ENCODE measurements around the gene RPRM.

The RPRM gene

DNA sequence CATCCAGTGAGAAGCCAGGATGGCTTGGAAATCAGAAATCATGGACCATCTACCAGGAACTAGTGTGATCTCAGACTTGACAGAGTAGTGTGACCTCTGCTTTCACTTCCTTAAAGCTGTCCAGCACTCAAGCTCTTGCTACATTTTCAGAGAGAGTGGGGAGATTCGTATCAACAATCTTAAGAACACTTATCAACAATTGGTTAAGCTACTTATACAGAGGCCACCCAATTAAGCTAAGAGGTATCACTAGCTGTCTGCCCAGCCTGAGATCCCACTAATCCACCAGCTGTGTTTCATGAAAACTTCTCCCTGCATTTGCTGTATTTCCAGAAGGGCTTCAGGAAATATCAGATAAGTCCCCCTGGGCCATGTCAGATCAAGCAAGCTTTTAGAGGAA is 4.2 kb downstream of the RPRM start:
- no peaks in the 10 kb centered on the region for H3K36me3 ChIP-seq (replicated peaks in 1 of 2; ENCODE audit: control insufficient read depth in 2 of 2, insufficient read depth in 2 of 2, low read length in 2 of 2)
- DNase-seq (ENCODE audit: low spot score) = no peak
- H3K27ac ChIP-seq (replicated peaks; ENCODE audit: low read length) = no peak overlapping the region
- no peak overlapping the region for H2BK15ac ChIP-seq (ENCODE audit: low read length)
- no peak overlapping the region for H2BK12ac ChIP-seq (ENCODE audit: low read length)
- peaks cover 8 to 11% of the 10 kb centered on the region in 2 donors for H3K4me1 ChIP-seq (ENCODE audit: control insufficient read depth in 2 of 2, insufficient read depth in 1 of 2, low read depth in 1 of 2, low read length in 2 of 2)
- no peaks in the 10 kb centered on the region for H3K79me1 ChIP-seq (ENCODE audit: low read depth, low read length)
- no CpG with 5 or more reads among the region's 1 CpG for WGBS, 2 donors (ENCODE audit: extremely low coverage in 2 of 2, insufficient read length in 2 of 2, insufficient replicate concordance in 1 of 2)
- H3K4me2 ChIP-seq (ENCODE audit: insufficient read depth, low read length, poor library complexity, severe bottlenecking) = no peak overlapping the region
- no peak overlapping the region for H3K4ac ChIP-seq (ENCODE audit: low read length)
- no peaks in the 10 kb centered on the region for H3K9me3 ChIP-seq (replicated peaks in 1 of 2; ENCODE audit: control insufficient read depth in 2 of 2, insufficient read depth in 1 of 2, low read depth in 1 of 2, low read length in 2 of 2)
- no peak overlapping the region for H3K14ac ChIP-seq (ENCODE audit: low read length)
- no peak overlapping the region for H3K23ac ChIP-seq (ENCODE audit: low read depth, low read length, poor library complexity)
- H2AFZ ChIP-seq (ENCODE audit: low read length) = no peak overlapping the region
- no peak overlapping the region for H4K8ac ChIP-seq (ENCODE audit: low read depth, low read length)
- peaks cover 0 to 45% (median 14%) of the 10 kb centered on the region in 3 experiments for H3K27me3 ChIP-seq (ENCODE audit: control insufficient read depth in 3 of 3, insufficient read depth in 3 of 3, low read depth in 1 of 3, low read length in 3 of 3)
- no peak overlapping the region for H3K9ac ChIP-seq (ENCODE audit: low read depth, low read length, poor library complexity)
- no peak overlapping the region for H2BK120ac ChIP-seq (ENCODE audit: low read depth, low read length)
- no peak overlapping the region for H3K18ac ChIP-seq (ENCODE audit: low read length)
- no peak overlapping the region for H2AK5ac ChIP-seq (ENCODE audit: low read depth, low read length)
- H2BK5ac ChIP-seq (ENCODE audit: low read length) = no peak overlapping the region
- H4K91ac ChIP-seq (ENCODE audit: low read depth, low read length, poor library complexity) = no peak overlapping the region
- no peak overlapping the region for H3K4me3 ChIP-seq (ENCODE audit: low read length in 2 of 2)

DNA sequence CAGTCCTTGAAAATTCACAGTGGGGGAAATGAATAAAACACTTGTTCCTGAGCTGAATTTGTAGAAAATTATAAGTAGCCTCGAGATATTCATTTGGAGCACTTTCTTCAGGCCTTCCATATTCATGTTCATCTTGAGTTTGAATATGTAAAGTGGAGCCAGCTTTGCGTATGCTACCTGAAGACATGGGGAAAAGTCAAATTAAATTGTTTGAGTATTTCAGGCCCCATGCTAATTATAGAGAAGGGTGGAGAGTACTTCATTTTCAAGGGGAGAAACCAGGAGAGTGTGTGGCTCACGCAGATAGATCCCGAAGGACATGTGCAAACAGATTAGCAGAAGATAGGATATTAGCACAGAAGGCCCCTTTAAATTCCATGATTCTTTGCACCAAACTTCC is 7.7 kb downstream of the RPRM start:
- Histone ChIP-seq H2AFZ (ENCODE audit: low read length) (no peak overlapping the region), H2BK120ac (ENCODE audit: low read depth, low read length) (no peak overlapping the region), H3K36me3 (replicated peaks in 1 of 2; ENCODE audit: control insufficient read depth in 2 of 2, insufficient read depth in 2 of 2, low read length in 2 of 2) (no peaks in the 10 kb centered on the region), H2BK5ac (ENCODE audit: low read length) (no peak overlapping the region), H3K79me1 (ENCODE audit: low read depth, low read length) (no peaks in the 10 kb centered on the region), H3K27ac (replicated peaks; ENCODE audit: low read length) (no peak overlapping the region), H3K9ac (ENCODE audit: low read depth, low read length, poor library complexity) (no peak overlapping the region), H3K9me3 (replicated peaks in 1 of 2; ENCODE audit: control insufficient read depth in 2 of 2, insufficient read depth in 1 of 2, low read depth in 1 of 2, low read length in 2 of 2) (no peaks in the 10 kb centered on the region), H3K4ac (ENCODE audit: low read length) (no peak overlapping the region), H3K18ac (ENCODE audit: low read length) (no peak overlapping the region), H2AK5ac (ENCODE audit: low read depth, low read length) (no peak overlapping the region), H2BK12ac (ENCODE audit: low read length) (no peak overlapping the region), H3K4me3 (ENCODE audit: low read length in 2 of 2) (no peak overlapping the region), H3K4me2 (ENCODE audit: insufficient read depth, low read length, poor library complexity, severe bottlenecking) (no peak overlapping the region), H3K23ac (ENCODE audit: low read depth, low read length, poor library complexity) (no peak overlapping the region), H4K91ac (ENCODE audit: low read depth, low read length, poor library complexity) (no peak overlapping the region), H4K8ac (ENCODE audit: low read depth, low read length) (no peak overlapping the region), H2BK15ac (ENCODE audit: low read length) (no peak overlapping the region), H3K4me1 (ENCODE audit: control insufficient read depth in 2 of 2, insufficient read depth in 1 of 2, low read depth in 1 of 2, low read length in 2 of 2) (peaks cover 0 to 3% of the 10 kb centered on the region in 2 donors), H3K14ac (ENCODE audit: low read length) (no peak overlapping the region), H3K27me3 (ENCODE audit: control insufficient read depth in 3 of 3, insufficient read depth in 3 of 3, low read depth in 1 of 3, low read length in 3 of 3) (peaks cover 0 to 20% (median 0%) of the 10 kb centered on the region in 3 experiments)
- no peak for DNase-seq (ENCODE audit: low spot score)
- WGBS, 2 donors (ENCODE audit: extremely low coverage in 2 of 2, insufficient read length in 2 of 2, insufficient replicate concordance in 1 of 2) = no CpG with 5 or more reads among the region's 4 CpGs

DNA sequence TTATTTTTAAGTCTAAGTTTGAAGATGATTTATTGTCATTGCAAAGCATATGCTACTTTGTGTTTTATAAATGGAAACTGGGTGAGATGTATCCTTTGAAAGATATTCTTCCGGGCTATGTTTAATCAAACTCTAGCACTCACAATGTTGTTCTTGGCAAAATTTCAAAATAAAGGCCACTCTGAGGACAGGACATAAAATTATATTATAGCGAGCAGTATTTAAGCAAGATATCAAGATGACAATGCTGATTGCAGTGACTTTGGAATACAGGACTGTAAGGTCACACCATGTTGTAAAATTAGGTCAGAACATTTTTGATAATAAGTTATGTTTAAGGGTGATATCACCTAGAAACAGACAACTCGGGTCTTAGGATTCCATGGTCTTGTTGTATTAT is 14.2 kb downstream of the RPRM start:
- H3K27me3 ChIP-seq (ENCODE audit: control insufficient read depth in 3 of 3, insufficient read depth in 3 of 3, low read depth in 1 of 3, low read length in 3 of 3) = peaks cover 0 to 19% (median 0%) of the 10 kb centered on the region in 3 experiments
- H3K79me1 ChIP-seq (ENCODE audit: low read depth, low read length) = no peaks in the 10 kb centered on the region
- no peak overlapping the region for H3K4me2 ChIP-seq (ENCODE audit: insufficient read depth, low read length, poor library complexity, severe bottlenecking)
- H2BK120ac ChIP-seq (ENCODE audit: low read depth, low read length) = no peak overlapping the region
- H2AFZ ChIP-seq (ENCODE audit: low read length) = no peak overlapping the region
- H3K27ac ChIP-seq (replicated peaks; ENCODE audit: low read length) = no peak overlapping the region
- H4K8ac ChIP-seq (ENCODE audit: low read depth, low read length) = no peak overlapping the region
- H3K18ac ChIP-seq (ENCODE audit: low read length) = no peak overlapping the region
- H3K36me3 ChIP-seq (replicated peaks in 1 of 2; ENCODE audit: control insufficient read depth in 2 of 2, insufficient read depth in 2 of 2, low read length in 2 of 2) = no peaks in the 10 kb centered on the region
- H3K4ac ChIP-seq (ENCODE audit: low read length) = no peak overlapping the region
- H3K4me1 ChIP-seq (ENCODE audit: control insufficient read depth in 2 of 2, insufficient read depth in 1 of 2, low read depth in 1 of 2, low read length in 2 of 2) = no peaks in the 10 kb centered on the region
- H3K9me3 ChIP-seq (replicated peaks in 1 of 2; ENCODE audit: control insufficient read depth in 2 of 2, insufficient read depth in 1 of 2, low read depth in 1 of 2, low read length in 2 of 2) = no peaks in the 10 kb centered on the region
- WGBS, 2 donors (ENCODE audit: extremely low coverage in 2 of 2, insufficient read length in 2 of 2, insufficient replicate concordance in 1 of 2) = no CpG with 5 or more reads among the region's 3 CpGs
- H2AK5ac ChIP-seq (ENCODE audit: low read depth, low read length) = no peak overlapping the region
- no peak overlapping the region for H3K23ac ChIP-seq (ENCODE audit: low read depth, low read length, poor library complexity)
- H2BK15ac ChIP-seq (ENCODE audit: low read length) = no peak overlapping the region
- no peak overlapping the region for H3K14ac ChIP-seq (ENCODE audit: low read length)
- no peak overlapping the region for H2BK5ac ChIP-seq (ENCODE audit: low read length)
- no peak for DNase-seq (ENCODE audit: low spot score)
- no peak overlapping the region for H3K4me3 ChIP-seq (ENCODE audit: low read length in 2 of 2)
- no peak overlapping the region for H2BK12ac ChIP-seq (ENCODE audit: low read length)
- no peak overlapping the region for H3K9ac ChIP-seq (ENCODE audit: low read depth, low read length, poor library complexity)
- no peak overlapping the region for H4K91ac ChIP-seq (ENCODE audit: low read depth, low read length, poor library complexity)

DNA sequence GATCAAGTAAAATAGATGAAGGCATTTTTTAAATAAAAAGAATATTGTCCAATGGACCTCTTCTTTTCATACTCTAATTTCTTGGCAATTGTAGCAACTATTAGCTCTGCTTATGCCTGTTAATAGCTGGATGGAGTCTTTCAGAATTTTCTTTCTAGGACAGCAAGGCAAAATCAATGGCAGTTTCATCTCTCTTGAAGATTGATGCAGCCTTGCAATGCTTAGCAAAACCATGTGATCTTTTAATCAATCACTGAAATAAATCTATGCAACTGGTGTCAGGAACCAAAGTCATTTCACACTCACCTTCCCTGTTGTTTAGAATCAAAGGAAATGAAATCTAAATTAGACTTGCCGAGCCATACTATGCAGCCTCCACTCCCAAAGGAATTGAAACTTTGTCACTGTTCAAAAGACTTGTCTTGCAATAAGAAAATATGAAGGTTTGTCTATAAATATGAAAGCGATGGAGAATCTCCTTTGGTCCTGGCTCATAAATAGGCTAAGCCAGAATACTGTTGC is 16.2 kb downstream of the RPRM start:
- H4K91ac ChIP-seq (ENCODE audit: low read depth, low read length, poor library complexity) = no peak overlapping the region
- H2BK15ac ChIP-seq (ENCODE audit: low read length) = no peak overlapping the region
- WGBS, 2 donors (ENCODE audit: extremely low coverage in 2 of 2, insufficient read length in 2 of 2, insufficient replicate concordance in 1 of 2) = no CpG with 5 or more reads among the region's 2 CpGs

More for the DNA sequence above, 16.2 kb downstream of the RPRM start:
- Histone ChIP-seq H3K9ac (ENCODE audit: low read depth, low read length, poor library complexity) (no peak overlapping the region), H3K4me3 (ENCODE audit: low read length in 2 of 2) (no peak overlapping the region), H2BK120ac (ENCODE audit: low read depth, low read length) (no peak overlapping the region), H3K4me1 (ENCODE audit: control insufficient read depth in 2 of 2, insufficient read depth in 1 of 2, low read depth in 1 of 2, low read length in 2 of 2) (no peaks in the 10 kb centered on the region), H3K27me3 (ENCODE audit: control insufficient read depth in 3 of 3, insufficient read depth in 3 of 3, low read depth in 1 of 3, low read length in 3 of 3) (peaks cover 0 to 27% (median 0%) of the 10 kb centered on the region in 3 experiments), H3K14ac (ENCODE audit: low read length) (no peak overlapping the region), H3K36me3 (replicated peaks in 1 of 2; ENCODE audit: control insufficient read depth in 2 of 2, insufficient read depth in 2 of 2, low read length in 2 of 2) (no peaks in the 10 kb centered on the region), H3K18ac (ENCODE audit: low read length) (no peak overlapping the region), H3K4ac (ENCODE audit: low read length) (no peak overlapping the region), H3K4me2 (ENCODE audit: insufficient read depth, low read length, poor library complexity, severe bottlenecking) (no peak overlapping the region), H3K27ac (replicated peaks; ENCODE audit: low read length) (no peak overlapping the region), H3K79me1 (ENCODE audit: low read depth, low read length) (no peaks in the 10 kb centered on the region), H2BK5ac (ENCODE audit: low read length) (no peak overlapping the region), H3K9me3 (replicated peaks in 1 of 2; ENCODE audit: control insufficient read depth in 2 of 2, insufficient read depth in 1 of 2, low read depth in 1 of 2, low read length in 2 of 2) (no peaks in the 10 kb centered on the region), H3K23ac (ENCODE audit: low read depth, low read length, poor library complexity) (no peak overlapping the region), H4K8ac (ENCODE audit: low read depth, low read length) (no peak overlapping the region), H2AFZ (ENCODE audit: low read length) (no peak overlapping the region), H2AK5ac (ENCODE audit: low read depth, low read length) (no peak overlapping the region), H2BK12ac (ENCODE audit: low read length) (no peak overlapping the region)
- no peak for DNase-seq (ENCODE audit: low spot score)

All from neuronal stem cell (in vitro differentiated cells).